ENCODE data around the gene AXIN1. TPM values are rescaled to one million over a fixed set of nuclear protein-coding genes. Genes with fewer than 3 reads are reported as not detected.

The AXIN1 gene
- total RNA-seq, 1 experiment from 2014 or later = 49.8 TPM

GRCh38 chr16:278863-279366, 73.6 kb downstream of the AXIN1 start:
- Mint-ChIP-seq H3K4me1 (ENCODE audit: low read depth, unreplicated experiment) (peaks cover 9% of the 10 kb centered on the region), H3K36me3 (ENCODE audit: insufficient read depth, unreplicated experiment) (peaks cover 4% of the 10 kb centered on the region), H3K27me3 (ENCODE audit: unreplicated experiment) (peaks cover 41% of the 10 kb centered on the region), H3K27ac (ENCODE audit: unreplicated experiment) (no peak overlapping the region), H3K4me3 (ENCODE audit: low read depth, unreplicated experiment) (no peak overlapping the region), H3K9me3 (ENCODE audit: low read depth, unreplicated experiment) (no peaks in the 10 kb centered on the region)
- BruUV-seq (replicated peaks) = no TSS peak
- CTCF ChIA-PET = interaction anchor here (1.0 kb wide), 2 partner anchors 15 to 74 kb away, joined by 3 read pairs; no protein-coding TSS in a partner anchor
- peak; percentile 65 for DNase-seq
- TF ChIP-seq, protein P1, sequence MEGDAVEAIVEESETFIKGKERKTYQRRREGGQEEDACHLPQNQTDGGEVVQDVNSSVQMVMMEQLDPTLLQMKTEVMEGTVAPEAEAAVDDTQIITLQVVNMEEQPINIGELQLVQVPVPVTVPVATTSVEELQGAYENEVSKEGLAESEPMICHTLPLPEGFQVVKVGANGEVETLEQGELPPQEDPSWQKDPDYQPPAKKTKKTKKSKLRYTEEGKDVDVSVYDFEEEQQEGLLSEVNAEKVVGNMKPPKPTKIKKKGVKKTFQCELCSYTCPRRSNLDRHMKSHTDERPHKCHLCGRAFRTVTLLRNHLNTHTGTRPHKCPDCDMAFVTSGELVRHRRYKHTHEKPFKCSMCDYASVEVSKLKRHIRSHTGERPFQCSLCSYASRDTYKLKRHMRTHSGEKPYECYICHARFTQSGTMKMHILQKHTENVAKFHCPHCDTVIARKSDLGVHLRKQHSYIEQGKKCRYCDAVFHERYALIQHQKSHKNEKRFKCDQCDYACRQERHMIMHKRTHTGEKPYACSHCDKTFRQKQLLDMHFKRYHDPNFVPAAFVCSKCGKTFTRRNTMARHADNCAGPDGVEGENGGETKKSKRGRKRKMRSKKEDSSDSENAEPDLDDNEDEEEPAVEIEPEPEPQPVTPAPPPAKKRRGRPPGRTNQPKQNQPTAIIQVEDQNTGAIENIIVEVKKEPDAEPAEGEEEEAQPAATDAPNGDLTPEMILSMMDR (IDR thresholded peaks at IDR 0.05; ENCODE audit: unreplicated experiment) = no peak
- intact Hi-C loops (cut with micrococcal nuclease; ENCODE audit: unreplicated experiment) = no loop called here

- Mint-ChIP-seq H3K27me3 (ENCODE audit: unreplicated experiment) (peaks cover 41% of the 10 kb centered on the region), H3K9me3 (ENCODE audit: low read depth, unreplicated experiment) (no peaks in the 10 kb centered on the region), H3K4me3 (ENCODE audit: low read depth, unreplicated experiment) (peak overlapping the region; percentile 50), H3K4me1 (ENCODE audit: low read depth, unreplicated experiment) (peaks cover 9% of the 10 kb centered on the region), H3K27ac (ENCODE audit: unreplicated experiment) (no peak overlapping the region), H3K36me3 (ENCODE audit: insufficient read depth, unreplicated experiment) (peaks cover 4% of the 10 kb centered on the region)
- CTCF ChIA-PET = no interaction called here
- intact Hi-C loops (cut with micrococcal nuclease; ENCODE audit: unreplicated experiment) = no loop called here
- BruUV-seq (replicated peaks) = no TSS peak
- DNase-seq = no peak
- TF ChIP-seq, protein P1 (IDR thresholded peaks at IDR 0.05; ENCODE audit: unreplicated experiment) = no peak
These were observed 76.0 kb downstream of the AXIN1 start for GRCh38 chr16:276426-277077.

DNA sequence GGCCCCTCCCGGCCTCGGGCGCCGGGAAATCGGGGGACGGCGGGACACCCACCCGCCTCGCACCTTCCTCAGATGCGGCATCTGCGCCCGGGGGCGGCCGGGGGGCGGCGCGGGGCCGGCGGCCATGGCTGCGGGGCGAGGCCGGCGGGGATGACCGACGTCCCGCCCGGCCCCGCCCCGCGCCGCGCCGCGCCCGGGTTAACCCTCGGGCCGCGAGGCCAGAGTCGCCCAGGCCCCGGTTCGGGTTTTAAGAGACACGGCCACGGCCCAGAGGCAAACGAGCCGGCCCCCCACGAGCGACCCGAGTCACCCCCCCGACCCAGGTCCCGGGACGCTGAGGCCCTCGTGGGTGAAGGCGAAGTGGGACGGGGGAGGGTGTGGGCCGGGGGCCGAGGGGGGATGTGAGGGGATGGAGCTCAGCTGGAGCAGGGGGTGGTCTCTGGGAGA, 76.7 kb downstream of the AXIN1 start, which contains the start of gene RGS11:
TSS of gene RGS11 (minus strand) at position 159 of the 447 bp plus-strand sequence. CDS start at position 126, 33 bp downstream.
- H3K27me3 Mint-ChIP-seq (ENCODE audit: unreplicated experiment) = peaks cover 35% of the 10 kb centered on the region
- intact Hi-C loops (cut with micrococcal nuclease; ENCODE audit: unreplicated experiment) = no loop called here
- H3K4me3 Mint-ChIP-seq (ENCODE audit: low read depth, unreplicated experiment) = peak within 1 kb of the TSS; percentile 58
- H3K9me3 Mint-ChIP-seq (ENCODE audit: low read depth, unreplicated experiment) = no peaks in the 10 kb centered on the region
- no peak for DNase-seq
- no TSS peak for BruUV-seq (replicated peaks)
- no peak within 1 kb of the TSS for H3K27ac Mint-ChIP-seq (ENCODE audit: unreplicated experiment)
- peaks cover 4% of the 10 kb centered on the region for H3K36me3 Mint-ChIP-seq (ENCODE audit: insufficient read depth, unreplicated experiment)
- CTCF ChIA-PET = interaction anchor here (0.6 kb wide), 1 partner anchor 11 kb away, joined by 3 read pairs; no protein-coding TSS in a partner anchor
- peaks cover 9% of the 10 kb centered on the region for H3K4me1 Mint-ChIP-seq (ENCODE audit: low read depth, unreplicated experiment)
- TF ChIP-seq, protein P1 (IDR thresholded peaks at IDR 0.05; ENCODE audit: unreplicated experiment) = no peak

GRCh38 chr16:275041-275641, 77.4 kb downstream of the AXIN1 start:
- H3K4me3 Mint-ChIP-seq (ENCODE audit: low read depth, unreplicated experiment) = peak overlapping the region; percentile 58
- H3K36me3 Mint-ChIP-seq (ENCODE audit: insufficient read depth, unreplicated experiment) = peaks cover 4% of the 10 kb centered on the region
- H3K9me3 Mint-ChIP-seq (ENCODE audit: low read depth, unreplicated experiment) = no peaks in the 10 kb centered on the region
- no TSS peak for BruUV-seq (replicated peaks)
- CTCF ChIA-PET = no interaction called here
- peaks cover 9% of the 10 kb centered on the region for H3K4me1 Mint-ChIP-seq (ENCODE audit: low read depth, unreplicated experiment)
- peaks cover 31% of the 10 kb centered on the region for H3K27me3 Mint-ChIP-seq (ENCODE audit: unreplicated experiment)
- TF ChIP-seq, protein P1 (IDR thresholded peaks at IDR 0.05; ENCODE audit: unreplicated experiment) = no peak
- DNase-seq = no peak
- intact Hi-C loops (cut with micrococcal nuclease; ENCODE audit: unreplicated experiment) = no loop called here
- H3K27ac Mint-ChIP-seq (ENCODE audit: unreplicated experiment) = no peak overlapping the region

Data from Calu3 (cell line).